PC-3 (cell line): ENCODE data around the gene STRN3. TPM values are rescaled to one million over a fixed set of nuclear protein-coding genes. Genes with fewer than 3 reads are reported as not detected.

ENCODE experiments used
- ATAC-seq: fragments of 200-7000 bp; cut with Tn5 transposase; 2 replicates; pipeline ENCODE4 v1.9.1; 2020; ENCODE audit warnings: mild to moderate bottlenecking, moderate library complexity
- BruUV-seq: library from RNA; stranded (reverse); fragments of 400-500 nt; replicated peaks from 2 replicates; lab custom pipeline; 2021; lab: Mats Ljungman, UMichigan
- CTCF ChIA-PET: fragments of 300-600 bp; sonication (Branson Sonifier 250); formaldehyde crosslinking; loops from one replicate; lab custom pipeline; 2022; ENCODE audit warnings: antibody characterized with exemption; lab: Charles Lee
- POLR2A ChIA-PET: fragments of 300-600 bp; sonication (Branson Sonifier 250); formaldehyde crosslinking; loops from one replicate; lab custom pipeline; 2022; ENCODE audit warnings: antibody characterized with exemption; ENCODE audit not compliant: unreplicated experiment; lab: Charles Lee
- DNase-seq: peaks from one replicate; pipeline ENCODE4 v3.0.0-alpha.2; 2015
- H2AFZ ChIP-seq: fragments of 300-600 bp; sonication (generic); 2 replicates; pipeline ENCODE4 v1.6.0; 2016; ENCODE audit warnings: antibody characterized with exemption, low read length
- H3F3A ChIP-seq: fragments of 300-600 bp; sonication (generic); one replicate; pipeline ENCODE4 v1.6.0; 2017; ENCODE audit warnings: antibody characterized with exemption, low read length, control low read depth, mild to moderate bottlenecking; ENCODE audit not compliant: unreplicated experiment
- H3K27ac ChIP-seq: fragments of 300-600 bp; sonication (generic); 2 replicates; pipeline ENCODE4 v1.5.1; 2016; ENCODE audit warnings: mild to moderate bottlenecking, low read length
- H3K27me3 ChIP-seq: fragments of 300-600 bp; sonication (generic); 2 replicates; pipeline ENCODE4 v1.6.1; 2016; ENCODE audit warnings: low read length, mixed read lengths
- H3K36me3 ChIP-seq: fragments of 300-600 bp; sonication (generic); 2 replicates; pipeline ENCODE4 v1.6.1; 2016; ENCODE audit warnings: low read depth, mixed run types, low read length, mixed read lengths
- H3K4me1 ChIP-seq: fragments of 300-600 bp; sonication (generic); 2 replicates; pipeline ENCODE4 v1.5.1; 2016; ENCODE audit warnings: low read length; ENCODE audit not compliant: insufficient read depth
- H3K4me2 ChIP-seq: fragments of 300-600 bp; sonication (generic); 2 replicates; pipeline ENCODE4 v1.6.0; 2016; ENCODE audit warnings: low read length
- H3K4me3 ChIP-seq: fragments of 300-600 bp; sonication (generic); 2 replicates; pipeline ENCODE4 v1.5.1; 2016; ENCODE audit warnings: mild to moderate bottlenecking, low read length, mixed read lengths
- H3K79me2 ChIP-seq: fragments of 300-600 bp; sonication (generic); 2 replicates; pipeline ENCODE4 v1.6.1; 2017; ENCODE audit warnings: low read length, mixed read lengths
- H3K9ac ChIP-seq: fragments of 300-600 bp; sonication (generic); 2 replicates; pipeline ENCODE4 v1.6.0; 2016; ENCODE audit warnings: mild to moderate bottlenecking, low read length
- H3K9me2 ChIP-seq: fragments of 300-600 bp; sonication (generic); replicated peaks from 2 replicates; pipeline ENCODE4 v1.6.1; 2016; ENCODE audit warnings: mixed run types, low read length, mixed read lengths
- H3K9me3 ChIP-seq: fragments of 300-600 bp; sonication (generic); 2 replicates; pipeline ENCODE4 v1.6.1; 2016; ENCODE audit warnings: low read length, mixed read lengths
- H4K20me1 ChIP-seq: fragments of 300-600 bp; sonication (generic); 2 replicates; pipeline ENCODE4 v1.6.1; 2016; ENCODE audit warnings: low read length, mixed read lengths
- CTCF ChIP-seq: fragments of 300-600 bp; sonication (generic); conservative IDR thresholded peaks from 2 replicates; pipeline ENCODE4 v1.5.1; 2017; ENCODE audit warnings: antibody characterized with exemption, low read depth, mild to moderate bottlenecking, low read length
- EZH2 ChIP-seq: fragments of 300-600 bp; sonication (generic); IDR thresholded peaks from one replicate; pipeline ENCODE4 v1.6.1; 2017; ENCODE audit warnings: antibody characterized with exemption, mild to moderate bottlenecking, low read length; ENCODE audit not compliant: unreplicated experiment
- EZH2phosphoT487 ChIP-seq: fragments of 300-600 bp; sonication (generic); IDR thresholded peaks from 2 replicates; pipeline ENCODE4 v1.6.1; 2018; ENCODE audit warnings: mild to moderate bottlenecking, antibody characterized with exemption, low read length, borderline replicate concordance
- intact Hi-C: fragments of 100-400 bp; cut with micrococcal nuclease; formaldehyde crosslinking; loops from 2 replicates; pipeline ENCODE4 v1.9.0; 2023
- total RNA-seq: library from RNA; depleted of rRNA; stranded (reverse); fragments of >200 nt; gene quantifications from 2 replicates; pipeline ENCODE4 v1.2.3, GENCODE V29; 2014

Gene STRN3
- total RNA-seq, 1 experiment from 2014 or later = 41.4 TPM

GRCh38 chr14:31051511-31051910, 25.3 kb upstream of the STRN3 start:
- intact Hi-C loops = no loop called here
- Histone ChIP-seq H3K9me2 (no peaks in the 10 kb centered on the region), H4K20me1 (no peaks in the 10 kb centered on the region), H3F3A (no peaks in the 10 kb centered on the region), H3K4me3 (no peak overlapping the region), H3K4me1 (no peaks in the 10 kb centered on the region), H3K79me2 (no peaks in the 10 kb centered on the region), H3K9me3 (no peaks in the 10 kb centered on the region), H3K27ac (no peak overlapping the region), H3K9ac (no peak overlapping the region), H3K4me2 (no peak overlapping the region), H3K36me3 (no peaks in the 10 kb centered on the region), H2AFZ (no peak overlapping the region), H3K27me3 (no peaks in the 10 kb centered on the region)
- ChIA-PET POLR2A (no interaction called here), CTCF (no interaction called here)
- no TSS peak for BruUV-seq
- no peak for ATAC-seq
- TF ChIP-seq EZH2 = no peak
- no peak for DNase-seq

GRCh38 chr14:31051023-31051422, 24.8 kb upstream of the STRN3 start:
- no peaks in the 10 kb centered on the region for H3K36me3 ChIP-seq
- no peak overlapping the region for H2AFZ ChIP-seq
- H3F3A ChIP-seq = no peaks in the 10 kb centered on the region
- intact Hi-C loops = no loop called here
- BruUV-seq = no TSS peak
- no peaks in the 10 kb centered on the region for H3K27me3 ChIP-seq
- TF ChIP-seq CTCF = no peak
- TF ChIP-seq EZH2phosphoT487 = no peak
- TF ChIP-seq EZH2 = no peak
- H3K9ac ChIP-seq = no peak overlapping the region
- ChIA-PET CTCF (no interaction called here), POLR2A (no interaction called here)
- no peak overlapping the region for H3K4me3 ChIP-seq
- H3K27ac ChIP-seq = no peak overlapping the region
- no peaks in the 10 kb centered on the region for H3K4me1 ChIP-seq
- H3K9me2 ChIP-seq = no peaks in the 10 kb centered on the region
- H4K20me1 ChIP-seq = no peaks in the 10 kb centered on the region
- H3K79me2 ChIP-seq = no peaks in the 10 kb centered on the region
- H3K4me2 ChIP-seq = no peak overlapping the region
- H3K9me3 ChIP-seq = no peaks in the 10 kb centered on the region
- no peak for ATAC-seq
- DNase-seq = no peak

- H2AFZ ChIP-seq = no peak overlapping the region
- no peaks in the 10 kb centered on the region for H3K36me3 ChIP-seq
- no peaks in the 10 kb centered on the region for H4K20me1 ChIP-seq
- POLR2A ChIA-PET = no interaction called here
- peaks cover 13% of the 10 kb centered on the region for H3K4me1 ChIP-seq
- no peak overlapping the region for H3K4me2 ChIP-seq
- ATAC-seq (no peak), DNase-seq (no peak)
- H3K9me2 ChIP-seq = no peaks in the 10 kb centered on the region
- H3K79me2 ChIP-seq = no peaks in the 10 kb centered on the region
- CTCF ChIA-PET = no interaction called here
- no peak overlapping the region for H3K4me3 ChIP-seq
- TF ChIP-seq CTCF (no peak), EZH2phosphoT487 (no peak), EZH2 (no peak)
- H3K27ac ChIP-seq = no peak overlapping the region
- BruUV-seq = no TSS peak
- H3K9me3 ChIP-seq = no peaks in the 10 kb centered on the region
- H3K9ac ChIP-seq = no peak overlapping the region
- no peaks in the 10 kb centered on the region for H3K27me3 ChIP-seq
- intact Hi-C loops = no loop called here
- no peaks in the 10 kb centered on the region for H3F3A ChIP-seq
Measured at GRCh38 chr14:31047503-31047902, 21.3 kb upstream of the STRN3 start.
